GM23338 (cell line): ENCODE results near the gene TAF3.

Experiments used
- EZH2phosphoT487 ChIP-seq: fragments of 200-600 bp; sonication (generic); IDR thresholded peaks from one replicate; pipeline ENCODE4 v1.8.1; 2018; ENCODE audit warnings: antibody characterized with exemption; ENCODE audit not compliant: unreplicated experiment
- TF ChIP-seq, protein P1 (sequence below): IDR thresholded peaks from one replicate; pipeline ENCODE4 v1.6.1; 2018; ENCODE audit warnings: antibody characterized with exemption; ENCODE audit not compliant: unreplicated experiment
- TF ChIP-seq, protein P2 (sequence below), 2 experiments: fragments of 200-600 bp in 1 of 2; sonication (generic) in 1 of 2; conservative IDR thresholded peaks; 2 replicates each; pipeline versions ENCODE4 v1.5.1 to v1.6.1; 2016 to 2017; ENCODE audit warnings: antibody characterized with exemption in 2 of 2, low read depth in 2 of 2, mild to moderate bottlenecking in 2 of 2, moderate library complexity in 1 of 2

GRCh38 chr10:7881119-7881518 is 62.8 kb downstream of the TAF3 start:
- TF ChIP-seq, protein P1, sequence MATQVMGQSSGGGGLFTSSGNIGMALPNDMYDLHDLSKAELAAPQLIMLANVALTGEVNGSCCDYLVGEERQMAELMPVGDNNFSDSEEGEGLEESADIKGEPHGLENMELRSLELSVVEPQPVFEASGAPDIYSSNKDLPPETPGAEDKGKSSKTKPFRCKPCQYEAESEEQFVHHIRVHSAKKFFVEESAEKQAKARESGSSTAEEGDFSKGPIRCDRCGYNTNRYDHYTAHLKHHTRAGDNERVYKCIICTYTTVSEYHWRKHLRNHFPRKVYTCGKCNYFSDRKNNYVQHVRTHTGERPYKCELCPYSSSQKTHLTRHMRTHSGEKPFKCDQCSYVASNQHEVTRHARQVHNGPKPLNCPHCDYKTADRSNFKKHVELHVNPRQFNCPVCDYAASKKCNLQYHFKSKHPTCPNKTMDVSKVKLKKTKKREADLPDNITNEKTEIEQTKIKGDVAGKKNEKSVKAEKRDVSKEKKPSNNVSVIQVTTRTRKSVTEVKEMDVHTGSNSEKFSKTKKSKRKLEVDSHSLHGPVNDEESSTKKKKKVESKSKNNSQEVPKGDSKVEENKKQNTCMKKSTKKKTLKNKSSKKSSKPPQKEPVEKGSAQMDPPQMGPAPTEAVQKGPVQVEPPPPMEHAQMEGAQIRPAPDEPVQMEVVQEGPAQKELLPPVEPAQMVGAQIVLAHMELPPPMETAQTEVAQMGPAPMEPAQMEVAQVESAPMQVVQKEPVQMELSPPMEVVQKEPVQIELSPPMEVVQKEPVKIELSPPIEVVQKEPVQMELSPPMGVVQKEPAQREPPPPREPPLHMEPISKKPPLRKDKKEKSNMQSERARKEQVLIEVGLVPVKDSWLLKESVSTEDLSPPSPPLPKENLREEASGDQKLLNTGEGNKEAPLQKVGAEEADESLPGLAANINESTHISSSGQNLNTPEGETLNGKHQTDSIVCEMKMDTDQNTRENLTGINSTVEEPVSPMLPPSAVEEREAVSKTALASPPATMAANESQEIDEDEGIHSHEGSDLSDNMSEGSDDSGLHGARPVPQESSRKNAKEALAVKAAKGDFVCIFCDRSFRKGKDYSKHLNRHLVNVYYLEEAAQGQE: no peak
- no peak for TF ChIP-seq EZH2phosphoT487
- TF ChIP-seq, protein P2, sequence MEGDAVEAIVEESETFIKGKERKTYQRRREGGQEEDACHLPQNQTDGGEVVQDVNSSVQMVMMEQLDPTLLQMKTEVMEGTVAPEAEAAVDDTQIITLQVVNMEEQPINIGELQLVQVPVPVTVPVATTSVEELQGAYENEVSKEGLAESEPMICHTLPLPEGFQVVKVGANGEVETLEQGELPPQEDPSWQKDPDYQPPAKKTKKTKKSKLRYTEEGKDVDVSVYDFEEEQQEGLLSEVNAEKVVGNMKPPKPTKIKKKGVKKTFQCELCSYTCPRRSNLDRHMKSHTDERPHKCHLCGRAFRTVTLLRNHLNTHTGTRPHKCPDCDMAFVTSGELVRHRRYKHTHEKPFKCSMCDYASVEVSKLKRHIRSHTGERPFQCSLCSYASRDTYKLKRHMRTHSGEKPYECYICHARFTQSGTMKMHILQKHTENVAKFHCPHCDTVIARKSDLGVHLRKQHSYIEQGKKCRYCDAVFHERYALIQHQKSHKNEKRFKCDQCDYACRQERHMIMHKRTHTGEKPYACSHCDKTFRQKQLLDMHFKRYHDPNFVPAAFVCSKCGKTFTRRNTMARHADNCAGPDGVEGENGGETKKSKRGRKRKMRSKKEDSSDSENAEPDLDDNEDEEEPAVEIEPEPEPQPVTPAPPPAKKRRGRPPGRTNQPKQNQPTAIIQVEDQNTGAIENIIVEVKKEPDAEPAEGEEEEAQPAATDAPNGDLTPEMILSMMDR (conservative IDR thresholded peaks at IDR 0.05; ENCODE audit: low read depth in 2 of 2): no peak
